BLaER1 (cell line): ENCODE results near the gene ADCY10.

ENCODE experiments used
- H3K27ac ChIP-seq: shearing (Covaris generic); formaldehyde crosslinking; 2 replicates; pipeline ENCODE4 v1.8.1; 2022
- H3K27me3 ChIP-seq: shearing (Covaris generic); formaldehyde crosslinking; 2 replicates; pipeline ENCODE4 v1.8.1; 2022
- H3K36me3 ChIP-seq: shearing (Covaris generic); formaldehyde crosslinking; 2 replicates; pipeline ENCODE4 v1.8.1; 2022
- H3K4me1 ChIP-seq: shearing (Covaris generic); formaldehyde crosslinking; 2 replicates; pipeline ENCODE4 v1.8.1; 2022
- H3K4me2 ChIP-seq: shearing (Covaris generic); formaldehyde crosslinking; 2 replicates; pipeline ENCODE4 v1.8.1; 2022
- H3K4me3 ChIP-seq: shearing (Covaris generic); formaldehyde crosslinking; 2 replicates; pipeline ENCODE4 v1.8.1; 2022
- H3K9ac ChIP-seq: shearing (Covaris generic); formaldehyde crosslinking; 2 replicates; pipeline ENCODE4 v1.8.1; 2022
- H3K9me3 ChIP-seq: shearing (Covaris generic); formaldehyde crosslinking; 2 replicates; pipeline ENCODE4 v1.8.1; 2022
- H4K20me1 ChIP-seq: shearing (Covaris generic); formaldehyde crosslinking; 2 replicates; pipeline ENCODE4 v1.8.1; 2022
- Cebpa-rat ChIP-seq: shearing (Covaris generic); IDR thresholded peaks from 2 replicates; pipeline ENCODE4 v1.8.1; 2022

ADCY10 gene

GRCh38 chr1:167798952-167799351 is 115.0 kb downstream of the ADCY10 start:
- Histone ChIP-seq H3K4me2 (no peak overlapping the region), H3K27ac (no peak overlapping the region), H3K9ac (no peak overlapping the region)

DNA sequence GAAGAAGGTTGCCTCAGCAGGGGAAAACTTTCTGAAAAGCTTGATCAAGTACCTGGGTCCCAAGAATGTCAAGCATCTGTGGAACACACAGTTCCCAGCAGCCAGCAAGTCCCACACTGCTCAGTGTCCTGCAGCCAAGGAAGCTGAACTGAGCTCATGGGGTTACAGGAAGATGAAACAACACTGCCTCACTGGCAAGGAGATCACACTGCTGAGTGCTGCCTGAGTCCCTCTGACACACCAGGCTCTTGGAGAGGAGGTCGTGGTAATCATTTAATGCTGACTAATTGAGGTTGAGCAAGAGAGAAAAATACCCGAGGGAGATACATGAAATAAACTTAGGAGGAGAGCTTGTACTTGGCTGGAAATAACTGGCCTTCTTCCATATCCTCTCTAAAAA is 116.9 kb downstream of the ADCY10 start:
- Histone ChIP-seq H3K4me1 (peaks cover 32% of the 10 kb centered on the region), H3K27me3 (no peaks in the 10 kb centered on the region), H3K4me3 (no peak overlapping the region), H3K36me3 (peaks cover 10% of the 10 kb centered on the region; the same call in 1 of the 2 replicates), H3K9me3 (peaks cover 7% of the 10 kb centered on the region; the same call in 1 of the 2 replicates), H3K27ac (no peak overlapping the region), H4K20me1 (no peaks in the 10 kb centered on the region), H3K9ac (no peak overlapping the region), H3K4me2 (peak overlapping the region; percentile 49)
- TF ChIP-seq Cebpa-rat, result peak; percentile 38; the same call in 1 of the 2 replicates

More at GRCh38 chr1:167798952-167799351, 115.0 kb downstream of the ADCY10 start:
- no peaks in the 10 kb centered on the region for H4K20me1 ChIP-seq
- no peaks in the 10 kb centered on the region for H3K27me3 ChIP-seq
- no peak overlapping the region for H3K4me3 ChIP-seq
- 0 out of 2 replicates have a peak, but pooled peaks cover 2% of the 10 kb centered on the region for H3K36me3 ChIP-seq
- no peak for TF ChIP-seq Cebpa-rat
- peaks cover 36% of the 10 kb centered on the region for H3K4me1 ChIP-seq
- H3K9me3 ChIP-seq, result peaks cover 10% of the 10 kb centered on the region; the same call in 1 of the 2 replicates

- Histone ChIP-seq H3K4me2 (peak overlapping the region; percentile 48), H3K27ac (no peak overlapping the region), H4K20me1 (no peaks in the 10 kb centered on the region), H3K27me3 (no peaks in the 10 kb centered on the region), H3K9me3 (0 out of 2 replicates have a peak, but pooled peaks cover 3% of the 10 kb centered on the region), H3K4me1 (peaks cover 41% of the 10 kb centered on the region), H3K9ac (no peak overlapping the region), H3K4me3 (no peak overlapping the region), H3K36me3 (peaks cover 10% of the 10 kb centered on the region; the same call in 1 of the 2 replicates)
- no peak for TF ChIP-seq Cebpa-rat
Observed at GRCh38 chr1:167795810-167796740, 117.9 kb downstream of the ADCY10 start.

DNA sequence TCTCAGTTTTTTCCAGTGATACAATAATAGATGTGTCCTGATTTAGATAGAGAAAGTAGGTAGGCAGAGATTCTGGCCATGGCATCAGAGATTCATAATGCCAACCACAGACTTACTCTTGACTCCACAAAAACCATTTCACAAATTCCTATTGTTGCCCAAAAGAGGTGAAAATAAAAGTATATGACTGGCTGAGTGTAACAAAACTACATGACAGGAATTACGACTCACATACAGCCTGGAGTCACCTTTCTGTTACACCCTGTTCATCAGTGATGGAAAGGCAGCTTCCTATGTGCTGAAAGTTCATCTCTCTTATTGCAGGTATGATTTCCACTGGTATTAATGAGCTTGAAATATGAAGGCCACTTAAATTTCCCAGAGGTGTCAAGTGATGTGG is 119.9 kb downstream of the ADCY10 start:
- Histone ChIP-seq H3K36me3 (peaks cover 24% of the 10 kb centered on the region), H3K4me3 (no peak overlapping the region), H3K27ac (no peak overlapping the region), H4K20me1 (no peaks in the 10 kb centered on the region), H3K27me3 (no peaks in the 10 kb centered on the region), H3K9me3 (0 out of 2 replicates have a peak, but pooled peaks cover 3% of the 10 kb centered on the region), H3K4me2 (no peak overlapping the region), H3K9ac (no peak overlapping the region), H3K4me1 (peaks cover 54% of the 10 kb centered on the region)
- TF ChIP-seq Cebpa-rat, result no peak

- Histone ChIP-seq H3K9ac (no peak overlapping the region), H3K4me2 (peak overlapping the region; percentile 55), H3K9me3 (0 out of 2 replicates have a peak, but pooled peaks cover 3% of the 10 kb centered on the region), H3K27me3 (no peaks in the 10 kb centered on the region), H3K4me3 (no peak overlapping the region), H3K36me3 (peaks cover 42% of the 10 kb centered on the region), H3K4me1 (peaks cover 50% of the 10 kb centered on the region), H3K27ac (no peak overlapping the region), H4K20me1 (no peaks in the 10 kb centered on the region)
- no peak for TF ChIP-seq Cebpa-rat
Observed at GRCh38 chr1:167792188-167792565, 121.8 kb downstream of the ADCY10 start.

GRCh38 chr1:167791281-167792187 is 122.4 kb downstream of the ADCY10 start:
- no peak for TF ChIP-seq Cebpa-rat
- Histone ChIP-seq H3K9ac (no peak overlapping the region), H3K4me1 (peaks cover 43% of the 10 kb centered on the region), H3K36me3 (peaks cover 49% of the 10 kb centered on the region), H3K27me3 (no peaks in the 10 kb centered on the region), H3K4me3 (no peak overlapping the region), H4K20me1 (no peaks in the 10 kb centered on the region), H3K9me3 (0 out of 2 replicates have a peak, but pooled peaks cover 3% of the 10 kb centered on the region), H3K4me2 (peak overlapping the region; percentile 55), H3K27ac (peak overlapping the region; percentile 9; the same call in 1 of the 2 replicates)

GRCh38 chr1:167790117-167790516 is 123.8 kb downstream of the ADCY10 start:
- Histone ChIP-seq H3K4me3 (no peak overlapping the region), H3K9ac (no peak overlapping the region), H3K27ac (peak overlapping the region; percentile 18; the same call in 1 of the 2 replicates), H3K36me3 (peaks cover 57% of the 10 kb centered on the region), H3K9me3 (0 out of 2 replicates have a peak, but pooled peaks cover 3% of the 10 kb centered on the region), H3K27me3 (no peaks in the 10 kb centered on the region), H4K20me1 (no peaks in the 10 kb centered on the region), H3K4me1 (peaks cover 30% of the 10 kb centered on the region), H3K4me2 (no peak overlapping the region)
- no peak for TF ChIP-seq Cebpa-rat

DNA sequence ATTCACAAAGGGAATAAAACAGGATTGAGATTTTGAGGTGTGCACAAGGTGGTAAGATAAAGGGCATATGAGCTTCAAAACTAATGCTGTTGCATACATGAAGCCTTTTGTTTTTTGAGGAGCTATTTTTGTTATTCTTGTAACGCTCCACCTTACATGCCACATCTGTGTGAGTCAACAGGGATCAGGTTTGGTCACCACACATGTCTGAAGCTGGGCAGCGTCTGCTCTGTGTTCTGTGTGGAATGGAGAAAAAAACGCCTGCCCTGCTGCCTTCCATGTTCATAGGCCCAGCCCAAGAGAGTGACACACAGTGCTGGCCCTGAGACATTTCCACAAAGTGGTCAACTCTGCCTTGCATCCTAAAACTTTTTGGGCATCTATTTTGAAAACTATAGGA is 124.4 kb downstream of the ADCY10 start:
- peaks cover 30% of the 10 kb centered on the region for H3K4me1 ChIP-seq
- H3K9ac ChIP-seq, result no peak overlapping the region
- H3K9me3 ChIP-seq, result 0 out of 2 replicates have a peak, but pooled peaks cover 3% of the 10 kb centered on the region
- no peak for TF ChIP-seq Cebpa-rat
- no peak overlapping the region for H3K4me2 ChIP-seq
- H3K36me3 ChIP-seq, result peaks cover 62% of the 10 kb centered on the region
- H3K27me3 ChIP-seq, result no peaks in the 10 kb centered on the region
- H3K4me3 ChIP-seq, result no peak overlapping the region
- H4K20me1 ChIP-seq, result no peaks in the 10 kb centered on the region
- H3K27ac ChIP-seq, result 0 out of 2 replicates have a peak overlapping the region, but pooled peaks have one; percentile 18

GRCh38 chr1:167786502-167786901 is 127.4 kb downstream of the ADCY10 start:
- no peak for TF ChIP-seq Cebpa-rat
- 0 out of 2 replicates have a peak, but pooled peaks cover 2% of the 10 kb centered on the region for H3K9me3 ChIP-seq

More at GRCh38 chr1:167786502-167786901, 127.4 kb downstream of the ADCY10 start:
- no peak overlapping the region for H3K4me2 ChIP-seq
- H3K4me1 ChIP-seq, result peaks cover 17% of the 10 kb centered on the region
- H3K4me3 ChIP-seq, result no peak overlapping the region
- no peaks in the 10 kb centered on the region for H4K20me1 ChIP-seq
- H3K9ac ChIP-seq, result no peak overlapping the region
- H3K27me3 ChIP-seq, result no peaks in the 10 kb centered on the region
- H3K27ac ChIP-seq, result no peak overlapping the region
- peaks cover 71% of the 10 kb centered on the region for H3K36me3 ChIP-seq
